ENCODE results near the gene RDM1.

Gene RDM1

GRCh38 chr17:35909408-35909807 lies 21.2 kb downstream of the RDM1 start:
- H3K4me3 ChIP-seq (ENCODE audit: low read depth, low read length), result no peak overlapping the region
- TF ChIP-seq CTCF (IDR thresholded peaks at IDR 0.05; ENCODE audit: borderline replicate concordance, insufficient read depth, low read depth, low read length), result no peak

DNA sequence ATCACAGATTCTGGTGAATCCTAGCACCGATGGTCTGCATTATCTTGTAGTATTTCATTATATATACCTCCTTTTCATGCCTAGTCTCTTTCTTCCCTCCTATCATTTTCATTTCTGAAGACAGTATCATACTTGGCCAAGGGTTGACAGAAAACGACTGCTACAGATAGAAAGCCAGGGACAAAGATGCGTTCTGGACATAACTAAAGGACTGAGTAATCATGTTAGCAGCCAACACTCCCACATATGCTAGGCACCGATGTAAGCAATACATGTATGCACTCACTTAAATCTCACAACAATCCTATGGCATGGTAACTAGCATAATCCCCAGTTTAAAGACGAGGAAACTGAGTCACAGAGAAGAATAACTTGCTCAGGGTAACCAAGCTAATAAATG lies 22.9 kb downstream of the RDM1 start:
- H3K4me3 ChIP-seq (ENCODE audit: low read depth, low read length), result no peak overlapping the region
- no peak for TF ChIP-seq CTCF (IDR thresholded peaks at IDR 0.05; ENCODE audit: borderline replicate concordance, insufficient read depth, low read depth, low read length)

- TF ChIP-seq CTCF (IDR thresholded peaks at IDR 0.05; ENCODE audit: borderline replicate concordance, insufficient read depth, low read depth, low read length), result no peak
- H3K4me3 ChIP-seq (ENCODE audit: low read depth, low read length), result no peak overlapping the region
Observed at GRCh38 chr17:35906926-35907637, 23.5 kb downstream of the RDM1 start.

DNA sequence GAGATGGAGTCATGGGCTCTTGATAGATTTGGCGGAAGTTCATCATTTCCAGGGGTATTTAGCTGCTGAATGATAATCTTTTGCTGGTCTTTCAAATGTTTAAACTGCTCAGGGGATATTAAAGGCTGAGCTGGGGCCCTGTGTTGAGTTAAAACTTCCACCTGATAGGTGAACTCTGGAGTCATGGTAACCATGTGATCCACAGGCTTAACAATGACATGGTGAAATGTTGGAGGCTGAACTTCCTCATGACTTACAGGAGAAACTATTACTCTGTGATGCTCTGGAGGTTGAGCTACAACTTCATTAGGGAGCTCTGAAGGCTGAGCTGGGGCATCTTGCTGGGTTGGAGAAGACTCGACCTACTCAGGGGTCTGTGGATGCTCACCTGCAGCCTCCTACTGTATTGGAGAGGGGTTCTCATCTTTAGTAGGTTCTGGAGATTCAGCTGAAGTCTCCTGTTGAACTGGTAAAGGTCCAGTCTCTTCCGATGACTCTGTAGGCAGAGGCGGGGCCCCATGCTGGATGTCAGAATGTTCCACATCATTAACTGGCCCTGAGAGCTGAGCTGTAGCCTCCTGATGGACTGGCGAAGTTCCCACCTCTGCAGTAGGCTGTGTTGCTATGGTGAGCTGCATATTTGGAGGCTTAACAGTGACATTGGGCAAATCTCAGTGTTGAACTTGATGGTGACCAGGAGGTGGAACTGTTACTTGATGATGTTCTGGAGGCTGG lies 24.2 kb downstream of the RDM1 start:
- TF ChIP-seq CTCF (IDR thresholded peaks at IDR 0.05; ENCODE audit: borderline replicate concordance, insufficient read depth, low read depth, low read length), result no peak
- H3K4me3 ChIP-seq (ENCODE audit: low read depth, low read length), result no peak overlapping the region

- H3K4me3 ChIP-seq (ENCODE audit: low read depth, low read length), result no peak overlapping the region
- no peak for TF ChIP-seq CTCF (IDR thresholded peaks at IDR 0.05; ENCODE audit: borderline replicate concordance, insufficient read depth, low read depth, low read length)
Observed at GRCh38 chr17:35903451-35903850, 27.1 kb downstream of the RDM1 start.

- no peak overlapping the region for H3K4me3 ChIP-seq (ENCODE audit: low read depth, low read length)
- no peak for TF ChIP-seq CTCF (IDR thresholded peaks at IDR 0.05; ENCODE audit: borderline replicate concordance, insufficient read depth, low read depth, low read length)
Observed at GRCh38 chr17:35901631-35902175, 28.9 kb downstream of the RDM1 start.

All from GM12875 (cell line).